Measurements from ENCODE around the gene LEMD1.
A peak's percentile ranks its signal among the peaks of the same experiment; 100 is the strongest.
"Not testable (repeated sequence)": the region's sequence is repeated elsewhere in the genome, so short reads cannot be mapped to it uniquely, and the experiment has no call there.

Gene LEMD1

GRCh38 chr1:205376739-205377138 is 45.1 kb downstream of the LEMD1 start:
- DNase-seq = no peak

DNA sequence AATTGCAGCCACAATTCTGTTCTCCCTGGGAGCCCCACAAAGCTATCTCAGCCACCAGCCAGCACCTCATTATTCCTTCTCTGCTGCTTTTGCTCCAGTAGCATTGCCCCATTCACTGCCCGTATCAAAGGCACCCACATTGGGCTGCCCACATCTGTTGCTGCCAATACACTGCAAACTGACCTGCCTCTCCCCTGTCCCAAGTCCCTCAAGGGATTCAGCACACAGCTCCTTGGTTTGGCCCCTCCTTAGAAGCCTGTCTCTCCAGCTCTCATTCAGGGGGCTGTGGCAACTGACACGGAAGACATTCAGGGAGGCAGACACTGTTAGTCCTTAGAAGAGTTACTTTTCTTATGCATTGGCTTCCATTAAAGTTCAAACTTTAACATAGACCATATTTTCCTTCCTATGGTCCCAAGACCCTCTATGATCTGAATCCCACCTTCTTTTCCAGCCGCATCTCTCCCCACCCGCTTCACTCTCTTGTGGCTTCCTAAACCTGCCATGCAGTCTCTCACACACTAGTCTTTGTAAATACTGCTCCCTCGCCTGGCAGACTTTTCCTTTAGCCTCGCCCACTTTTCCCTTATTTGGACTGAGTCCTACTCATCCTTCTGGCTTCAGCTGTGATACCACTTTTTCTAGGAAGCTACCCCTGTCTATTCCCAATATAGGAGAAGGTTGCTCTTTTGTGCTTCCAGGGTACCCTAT is 45.9 kb downstream of the LEMD1 start:
- no peak for DNase-seq

- DNase-seq = no peak
These were observed 47.4 kb downstream of the LEMD1 start for GRCh38 chr1:205374210-205375078.

- DNase-seq = no peak
These were observed 48.1 kb downstream of the LEMD1 start for GRCh38 chr1:205373798-205374175.

- DNase-seq = no peak
These were observed 48.6 kb downstream of the LEMD1 start for GRCh38 chr1:205373022-205373797.

- DNase-seq = no peak
These were observed 49.8 kb downstream of the LEMD1 start for GRCh38 chr1:205371871-205372660.

DNA sequence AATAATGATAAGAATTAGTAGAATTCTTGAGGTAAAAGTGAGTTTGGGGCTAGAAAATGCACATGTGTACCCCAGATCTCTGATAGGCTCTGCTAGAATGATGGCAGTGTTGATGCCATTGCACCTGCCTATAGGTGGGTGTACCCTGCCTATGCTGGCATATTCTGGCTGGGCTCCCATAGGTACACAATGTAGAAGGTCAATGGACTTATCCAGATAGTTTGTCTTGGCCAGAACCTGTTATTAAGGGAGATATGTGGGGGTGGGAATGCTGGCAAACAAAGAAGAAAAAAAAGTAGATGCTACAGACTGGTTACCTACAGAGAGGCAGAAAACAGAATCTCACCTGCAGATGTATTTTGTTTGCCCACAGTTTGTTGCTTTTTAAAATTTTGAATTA is 51.1 kb downstream of the LEMD1 start:
- no peak for DNase-seq

DNA sequence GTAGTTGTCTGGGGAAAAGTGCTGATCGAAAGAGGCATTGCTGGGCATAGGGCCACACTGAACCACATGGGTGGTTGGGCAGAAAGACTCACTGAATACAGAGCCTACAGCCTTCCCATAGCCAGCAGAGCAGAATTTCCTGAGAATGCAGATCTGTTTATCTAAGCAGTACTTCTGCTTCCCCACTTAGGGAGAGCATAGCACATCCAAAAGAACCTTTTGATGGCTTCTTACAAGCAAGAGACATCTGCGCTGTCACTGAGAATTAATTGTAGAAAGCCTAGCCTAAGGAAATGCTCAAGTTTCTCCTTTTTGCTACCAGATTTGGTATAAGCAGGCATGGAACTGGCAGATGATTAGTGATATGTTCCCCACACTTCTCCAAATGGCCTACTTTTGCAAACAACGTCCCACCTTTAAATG is 52.1 kb downstream of the LEMD1 start:
- DNase-seq = peak; percentile 13

GRCh38 chr1:205368478-205368877 is 53.4 kb downstream of the LEMD1 start:
- DNase-seq = no peak

DNA sequence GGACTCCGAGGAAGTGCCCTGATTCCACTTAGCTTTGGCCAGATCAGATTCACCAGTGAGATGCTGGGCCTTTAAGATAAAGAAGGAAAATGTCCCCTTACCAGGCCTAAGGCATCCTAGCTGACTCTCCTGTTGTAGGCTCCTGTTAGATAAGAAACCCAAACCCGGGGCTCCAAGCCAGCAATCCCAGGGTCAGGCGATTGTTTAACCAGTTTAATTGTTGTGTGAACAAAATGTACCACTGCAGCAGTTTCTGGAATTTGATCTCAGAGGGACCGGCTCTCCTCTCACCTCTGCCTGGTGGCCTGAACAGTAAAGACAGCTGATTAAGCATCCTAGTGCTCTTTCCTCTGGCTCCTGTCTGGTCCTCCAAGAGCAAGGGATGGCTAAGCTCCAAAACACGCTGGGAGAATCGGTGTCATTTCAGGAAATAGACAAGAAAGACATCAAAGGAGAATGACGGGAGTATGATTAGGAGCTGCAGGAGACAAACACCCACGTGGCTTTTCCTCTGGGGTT is 55.9 kb downstream of the LEMD1 start:
- no peak for DNase-seq

GRCh38 chr1:205365086-205365485 is 56.8 kb downstream of the LEMD1 start:
- not testable (repeated sequence) for DNase-seq

- no peak for DNase-seq
These were observed 61.0 kb downstream of the LEMD1 start for GRCh38 chr1:205360891-205361290.

DNA sequence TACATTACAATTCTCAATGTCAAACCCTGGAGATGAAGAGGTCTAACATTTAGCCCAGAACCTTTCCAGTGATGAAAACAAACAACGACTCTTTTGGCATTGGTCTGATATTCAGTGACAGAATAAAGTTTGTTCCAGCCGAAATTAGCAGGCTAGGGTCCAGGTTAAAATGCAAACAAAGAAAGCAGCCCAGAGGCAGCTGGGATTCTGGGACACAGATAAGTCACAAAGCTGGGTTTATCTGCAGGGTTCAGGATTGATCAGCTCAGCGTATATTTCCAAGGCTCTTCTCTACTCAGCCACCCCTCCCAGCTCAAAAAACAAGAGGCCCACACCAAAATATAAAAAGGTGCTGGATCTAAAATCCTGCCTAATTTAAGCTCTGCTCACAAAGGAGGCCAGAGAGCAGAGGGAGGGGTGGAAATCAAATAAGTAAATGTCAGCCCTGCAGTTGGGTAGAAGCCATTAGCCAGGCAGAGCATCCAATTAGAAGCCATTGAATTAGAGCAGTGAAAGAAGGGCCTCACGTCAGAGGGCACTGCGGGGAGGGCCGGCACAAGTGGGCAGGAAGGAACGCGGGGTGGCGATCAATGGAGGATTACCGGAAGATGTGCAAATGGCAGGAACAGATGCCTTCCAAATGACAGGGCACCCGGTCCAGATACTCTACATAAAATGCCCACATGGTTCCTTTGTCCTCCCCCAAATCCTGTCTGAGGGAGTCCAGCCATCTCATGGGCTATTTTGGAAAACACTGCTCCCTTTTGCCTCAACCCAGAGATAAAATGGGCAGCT is 61.9 kb downstream of the LEMD1 start:
- no peak for DNase-seq

DNA sequence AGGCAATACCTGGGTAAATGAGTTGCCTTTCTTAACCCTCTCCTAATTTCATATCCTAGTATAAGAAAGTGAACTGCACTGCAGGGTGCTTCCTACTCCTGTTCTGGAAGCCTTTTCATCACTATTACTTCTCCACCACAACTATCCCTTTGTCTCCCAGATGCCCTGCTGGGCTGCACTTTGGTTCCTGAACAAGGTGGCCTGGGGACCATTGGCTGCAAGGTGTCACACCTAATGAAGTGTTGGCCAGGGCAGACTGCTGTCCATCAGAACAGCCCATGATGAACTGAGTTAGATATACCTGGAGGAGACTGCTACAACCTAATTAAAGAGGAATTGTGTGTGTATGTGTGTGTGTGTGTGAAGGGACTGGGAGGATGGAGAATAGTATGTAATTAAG is 63.3 kb downstream of the LEMD1 start:
- DNase-seq = no peak

DNA sequence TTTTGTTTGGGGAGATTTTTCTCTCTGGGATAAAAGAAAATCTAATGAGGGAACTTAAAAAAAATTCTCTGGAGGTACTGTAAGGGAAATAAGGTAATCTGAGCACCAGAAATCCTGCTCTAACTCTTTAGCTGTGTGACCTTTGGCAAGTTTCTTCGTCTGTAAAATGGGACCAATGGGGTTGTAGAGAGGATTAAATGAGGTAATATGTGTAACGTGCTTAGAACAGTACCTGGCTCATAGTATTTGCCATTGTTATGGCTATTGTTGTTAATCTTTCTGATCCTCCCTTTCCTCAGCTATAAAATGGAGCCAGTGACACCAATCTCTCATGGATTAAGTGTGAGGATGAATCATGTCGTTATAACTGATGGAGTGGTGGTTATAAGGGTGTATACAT is 64.3 kb downstream of the LEMD1 start:
- DNase-seq = no peak

GRCh38 chr1:205356440-205357139 is 65.3 kb downstream of the LEMD1 start, which contains the start of gene KLHDC8A:
Gene KLHDC8A, minus strand, starts transcription at chr1:205356922. Its CDS starts 13,318 bp downstream, at chr1:205343604.
- no peak for DNase-seq

- DNase-seq = no peak
These were observed 66.8 kb downstream of the LEMD1 start for GRCh38 chr1:205355075-205355453.

DNA sequence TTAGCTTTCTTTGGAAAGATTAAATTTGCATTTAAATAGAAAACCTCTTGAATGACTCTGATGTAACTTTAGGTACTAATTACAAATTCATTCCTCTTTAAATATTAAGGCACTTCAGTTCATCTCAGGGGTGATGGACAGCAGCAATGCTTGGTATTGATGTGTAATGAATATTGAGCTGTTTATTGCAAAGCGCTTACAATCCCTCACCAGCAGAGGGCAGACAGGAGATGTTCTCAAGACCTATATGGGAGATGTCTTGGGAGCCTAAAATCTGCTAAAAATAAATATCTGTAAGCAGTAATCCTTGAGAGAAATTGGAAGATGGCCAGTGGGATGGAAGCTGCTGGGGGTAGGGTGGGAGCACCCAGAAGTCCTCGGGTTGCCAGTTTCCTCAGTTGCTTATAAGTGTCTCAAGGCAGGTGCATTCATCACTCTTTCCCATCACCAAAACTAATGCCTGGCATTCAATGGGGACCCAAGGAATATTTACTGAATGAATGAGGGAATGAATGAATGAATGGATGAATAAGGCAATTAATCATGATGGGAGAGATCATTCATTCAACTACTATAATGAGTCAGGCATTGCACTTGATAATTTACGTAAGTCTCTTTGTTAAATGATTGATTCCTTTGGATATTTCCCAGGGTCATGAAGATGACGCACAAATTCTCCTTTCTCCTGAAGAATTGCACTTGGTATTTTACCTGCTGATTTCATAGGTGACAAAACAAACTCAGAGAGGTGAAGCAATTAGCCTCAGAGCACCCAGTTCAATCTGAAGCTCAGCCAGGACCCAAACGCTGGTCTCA is 67.4 kb downstream of the LEMD1 start:
- DNase-seq = peak; percentile 61

GRCh38 chr1:205353612-205354011 is 68.2 kb downstream of the LEMD1 start:
- no peak for DNase-seq

DNA sequence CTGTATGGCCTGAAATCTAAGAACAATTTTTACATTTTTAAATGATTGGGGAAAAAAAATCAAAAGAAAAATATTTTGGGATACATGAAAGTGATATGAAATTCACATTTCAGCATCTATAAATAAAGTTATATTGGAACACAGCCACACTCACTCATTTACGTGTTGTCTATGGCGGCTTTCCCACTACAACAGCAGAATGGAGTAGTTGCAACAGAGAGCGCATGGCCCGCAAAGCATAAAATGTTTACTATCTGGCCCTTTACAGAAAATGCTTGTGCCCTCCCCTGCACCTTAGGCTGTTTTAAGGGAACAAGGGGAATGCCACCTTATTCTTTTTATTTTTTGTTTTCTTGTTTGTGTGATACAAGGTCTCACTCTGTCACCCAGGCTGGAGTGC is 68.7 kb downstream of the LEMD1 start:
- DNase-seq = no peak

Data from activated CD8-positive, alpha-beta memory T cell treated with anti-CD3 and anti-CD28 coated beads, Interleukin-2, amount 50 U/mL, for 48 hours (primary cell).